ENCODE results near the gene CES4A.
A peak's percentile ranks its signal among the peaks of the same experiment; 100 is the strongest.
"Not testable (repeated sequence)": the region's sequence is repeated elsewhere in the genome, so short reads cannot be mapped to it uniquely, and the experiment has no call there.

Gene CES4A

GRCh38 chr16:66991545-66992077, 3.2 kb downstream of the CES4A start:
- DNase-seq (ENCODE audit: low spot score), result no peak

- not testable (repeated sequence) for DNase-seq (ENCODE audit: low spot score)
These were observed 5.2 kb downstream of the CES4A start for GRCh38 chr16:66993558-66993957.

GRCh38 chr16:66996324-66996982, 8.1 kb downstream of the CES4A start:
- no peak for DNase-seq (ENCODE audit: low spot score)

- DNase-seq (ENCODE audit: low spot score), result no peak
These were observed 8.6 kb downstream of the CES4A start for GRCh38 chr16:66996983-66997358.

GRCh38 chr16:67000384-67001351, 12.3 kb downstream of the CES4A start:
- peak; percentile 70 for DNase-seq (ENCODE audit: low spot score)

GRCh38 chr16:67001726-67002125, 13.3 kb downstream of the CES4A start:
- DNase-seq (ENCODE audit: low spot score), result no peak

GRCh38 chr16:67006930-67007658, 18.7 kb downstream of the CES4A start:
- no peak for DNase-seq (ENCODE audit: low spot score)

GRCh38 chr16:67009158-67009557, 20.8 kb downstream of the CES4A start:
- DNase-seq (ENCODE audit: low spot score), result no peak

- no peak for DNase-seq (ENCODE audit: low spot score)
These were observed 22.9 kb downstream of the CES4A start for GRCh38 chr16:67011274-67011673.

GRCh38 chr16:67013233-67013822, 24.9 kb downstream of the CES4A start:
- DNase-seq (ENCODE audit: low spot score), result no peak

- peak; percentile 77 for DNase-seq (ENCODE audit: low spot score)
These were observed 25.6 kb downstream of the CES4A start for GRCh38 chr16:67013823-67014633.

- DNase-seq (ENCODE audit: low spot score), result no peak
These were observed 26.4 kb downstream of the CES4A start for GRCh38 chr16:67014634-67015312.

GRCh38 chr16:67015313-67015731, 26.9 kb downstream of the CES4A start:
- DNase-seq (ENCODE audit: low spot score), result no peak

- DNase-seq (ENCODE audit: low spot score), result no peak
These were observed 27.8 kb downstream of the CES4A start for GRCh38 chr16:67016143-67016542.

GRCh38 chr16:67016681-67017420, 28.5 kb downstream of the CES4A start:
- no peak for DNase-seq (ENCODE audit: low spot score)

- no peak for DNase-seq (ENCODE audit: low spot score)
These were observed 29.0 kb downstream of the CES4A start for GRCh38 chr16:67017421-67017750.

GRCh38 chr16:67017810-67018488, 29.6 kb downstream of the CES4A start:
- DNase-seq (ENCODE audit: low spot score), result peak; percentile 89

GRCh38 chr16:67019171-67019570, 30.8 kb downstream of the CES4A start:
- no peak for DNase-seq (ENCODE audit: low spot score)

GRCh38 chr16:67021321-67021720, 32.9 kb downstream of the CES4A start:
- DNase-seq (ENCODE audit: low spot score), result no peak

Measured in hepatic stellate cell (primary cell).